Stimulated activated CD4-positive, alpha-beta T cell treated with anti-CD3 and anti-CD28 coated beads, Interleukin-4, amount 100 ng/mL, for 24 hours (primary cell): ENCODE measurements around the gene PARD3B.

ENCODE experiments used
- DNase-seq: peaks from one replicate; pipeline ENCODE4 v3.0.0-alpha.2; 2020

Gene PARD3B

GRCh38 chr2:205232086-205232485, 686.8 kb downstream of the PARD3B start:
- DNase-seq = no peak

GRCh38 chr2:205235434-205235833, 690.2 kb downstream of the PARD3B start:
- DNase-seq = no peak

- no peak for DNase-seq
These were observed 692.2 kb downstream of the PARD3B start for GRCh38 chr2:205237524-205237923.

- no peak for DNase-seq
These were observed 699.7 kb downstream of the PARD3B start for GRCh38 chr2:205245001-205245400.

GRCh38 chr2:205245652-205246051, 700.4 kb downstream of the PARD3B start:
- no peak for DNase-seq

GRCh38 chr2:205259121-205259520, 713.8 kb downstream of the PARD3B start:
- no peak for DNase-seq

GRCh38 chr2:205261516-205262020, 716.3 kb downstream of the PARD3B start:
- DNase-seq = no peak

GRCh38 chr2:205267323-205267722, 722.0 kb downstream of the PARD3B start:
- DNase-seq = no peak

GRCh38 chr2:205270689-205271088, 725.4 kb downstream of the PARD3B start:
- DNase-seq = no peak

- DNase-seq = no peak
These were observed 727.9 kb downstream of the PARD3B start for GRCh38 chr2:205273148-205273547.

GRCh38 chr2:205273627-205274026, 728.4 kb downstream of the PARD3B start:
- no peak for DNase-seq

- DNase-seq = no peak
These were observed 729.5 kb downstream of the PARD3B start for GRCh38 chr2:205274801-205275200.

GRCh38 chr2:205276116-205276777, 731.0 kb downstream of the PARD3B start:
- no peak for DNase-seq

GRCh38 chr2:205280596-205281236, 735.4 kb downstream of the PARD3B start:
- DNase-seq = no peak

GRCh38 chr2:205283736-205284270, 738.5 kb downstream of the PARD3B start:
- no peak for DNase-seq

- no peak for DNase-seq
These were observed 739.1 kb downstream of the PARD3B start for GRCh38 chr2:205284334-205284733.

- no peak for DNase-seq
These were observed 742.0 kb downstream of the PARD3B start for GRCh38 chr2:205287316-205287715.

GRCh38 chr2:205288686-205289085, 743.4 kb downstream of the PARD3B start:
- no peak for DNase-seq

GRCh38 chr2:205290299-205290698, 745.0 kb downstream of the PARD3B start:
- no peak for DNase-seq

- DNase-seq = no peak
These were observed 747.5 kb downstream of the PARD3B start for GRCh38 chr2:205292665-205293295.

- DNase-seq = no peak
These were observed 748.3 kb downstream of the PARD3B start for GRCh38 chr2:205293559-205293958.

- DNase-seq = no peak
These were observed 751.7 kb downstream of the PARD3B start for GRCh38 chr2:205296959-205297358.

GRCh38 chr2:205297368-205297767, 752.1 kb downstream of the PARD3B start:
- no peak for DNase-seq

GRCh38 chr2:205297846-205298245, 752.6 kb downstream of the PARD3B start:
- DNase-seq = no peak
